ENCODE measurements around the gene NTN5. TPM values are rescaled to one million over a fixed set of nuclear protein-coding genes. Genes with fewer than 3 reads are reported as not detected.
A peak's percentile ranks its signal among the peaks of the same experiment; 100 is the strongest.
"Not testable (repeated sequence)": the region's sequence is repeated elsewhere in the genome, so short reads cannot be mapped to it uniquely, and the experiment has no call there.

The NTN5 gene
- total and polyA plus RNA-seq, 2 donors (not counting 1 experiment from before 2014, with no cell fraction given) = under 0.01 to 0.10 TPM

- DNase-seq (ENCODE audit: low read depth in 2 of 2) = no peak
- Histone ChIP-seq H3K27ac (ENCODE audit: insufficient read depth, low read length) (peak overlapping the region; percentile 88), H3K9me3 (ENCODE audit: control insufficient read depth, insufficient read depth, low read depth, low read length) (no peaks in the 10 kb centered on the region), H4K20me1 (ENCODE audit: control insufficient read depth, extremely low read depth, insufficient read depth, low read length) (no peaks in the 10 kb centered on the region), H3K4me1 (ENCODE audit: control insufficient read depth, extremely low read depth, insufficient read depth, low read length) (peaks cover 4% of the 10 kb centered on the region), H3K36me3 (ENCODE audit: control insufficient read depth, insufficient read depth, low read length) (no peaks in the 10 kb centered on the region), H3K9ac (ENCODE audit: insufficient read depth, low read length) (no peak overlapping the region), H3K79me2 (ENCODE audit: control insufficient read depth, insufficient read depth, low read length) (no peaks in the 10 kb centered on the region), H2AFZ (ENCODE audit: low read length) (peak overlapping the region; percentile 66), H3K4me2 (ENCODE audit: extremely low read depth, insufficient read depth, low read length) (peak overlapping the region; percentile 80), H3K4me3 (replicated peaks in 1 of 4; ENCODE audit: control extremely low read depth in 1 of 4, insufficient read depth in 1 of 4, low read depth in 3 of 4, low read length in 4 of 4) (peak overlapping the region; percentile 64 to 73 (median 68)), H3K27me3 (ENCODE audit: control insufficient read depth, insufficient read depth, low read length) (no peaks in the 10 kb centered on the region)
- no peak for TF ChIP-seq CTCF (conservative IDR thresholded peaks at IDR 0.05 in 1 of 2, IDR thresholded peaks at IDR 0.05 in 1 of 2; ENCODE audit: low read depth in 1 of 2, low read length in 2 of 2)
- no peak for TF ChIP-seq EZH2 (IDR thresholded peaks at IDR 0.05; ENCODE audit: low read length, missing control alignments)
These were observed 47.4 kb upstream of the NTN5 start for GRCh38 chr19:48720251-48720612.

- Histone ChIP-seq H3K4me1 (ENCODE audit: control insufficient read depth, extremely low read depth, insufficient read depth, low read length) (peaks cover 6% of the 10 kb centered on the region), H3K4me2 (ENCODE audit: extremely low read depth, insufficient read depth, low read length) (peak within 1 kb of the TSS; percentile 80), H3K9ac (ENCODE audit: insufficient read depth, low read length) (no peak within 1 kb of the TSS), H3K4me3 (replicated peaks in 1 of 4; ENCODE audit: control extremely low read depth in 1 of 4, insufficient read depth in 1 of 4, low read depth in 3 of 4, low read length in 4 of 4) (peak within 1 kb of the TSS; percentile 64 to 73 (median 68)), H3K27me3 (ENCODE audit: control insufficient read depth, insufficient read depth, low read length) (no peaks in the 10 kb centered on the region), H2AFZ (ENCODE audit: low read length) (peak within 1 kb of the TSS; percentile 66), H3K36me3 (ENCODE audit: control insufficient read depth, insufficient read depth, low read length) (no peaks in the 10 kb centered on the region), H4K20me1 (ENCODE audit: control insufficient read depth, extremely low read depth, insufficient read depth, low read length) (no peaks in the 10 kb centered on the region), H3K9me3 (ENCODE audit: control insufficient read depth, insufficient read depth, low read depth, low read length) (no peaks in the 10 kb centered on the region), H3K27ac (ENCODE audit: insufficient read depth, low read length) (peak within 1 kb of the TSS; percentile 88), H3K79me2 (ENCODE audit: control insufficient read depth, insufficient read depth, low read length) (no peaks in the 10 kb centered on the region)
- DNase-seq (ENCODE audit: low read depth in 2 of 2) = no peak
- no peak for TF ChIP-seq EZH2 (IDR thresholded peaks at IDR 0.05; ENCODE audit: low read length, missing control alignments)
- TF ChIP-seq CTCF (conservative IDR thresholded peaks at IDR 0.05 in 1 of 2, IDR thresholded peaks at IDR 0.05 in 1 of 2; ENCODE audit: low read depth in 1 of 2, low read length in 2 of 2) = no peak
These were observed 46.7 kb upstream of the NTN5 start, which contains the start of gene MAMSTR for GRCh38 chr19:48719263-48720171. Gene MAMSTR, minus strand, starts transcription at chr19:48719725. Its CDS starts 694 bp downstream, at chr19:48719031.

GRCh38 chr19:48718711-48719231 lies 46.0 kb upstream of the NTN5 start:
- Histone ChIP-seq H3K4me1 (ENCODE audit: control insufficient read depth, extremely low read depth, insufficient read depth, low read length) (peaks cover 6% of the 10 kb centered on the region), H2AFZ (ENCODE audit: low read length) (no peak overlapping the region), H3K79me2 (ENCODE audit: control insufficient read depth, insufficient read depth, low read length) (no peaks in the 10 kb centered on the region), H3K4me3 (replicated peaks in 1 of 4; ENCODE audit: control extremely low read depth in 1 of 4, insufficient read depth in 1 of 4, low read depth in 3 of 4, low read length in 4 of 4) (no peak overlapping the region), H3K27ac (ENCODE audit: insufficient read depth, low read length) (no peak overlapping the region), H3K9me3 (ENCODE audit: control insufficient read depth, insufficient read depth, low read depth, low read length) (no peaks in the 10 kb centered on the region), H3K36me3 (ENCODE audit: control insufficient read depth, insufficient read depth, low read length) (no peaks in the 10 kb centered on the region), H3K27me3 (ENCODE audit: control insufficient read depth, insufficient read depth, low read length) (no peaks in the 10 kb centered on the region), H3K9ac (ENCODE audit: insufficient read depth, low read length) (no peak overlapping the region), H3K4me2 (ENCODE audit: extremely low read depth, insufficient read depth, low read length) (no peak overlapping the region), H4K20me1 (ENCODE audit: control insufficient read depth, extremely low read depth, insufficient read depth, low read length) (no peaks in the 10 kb centered on the region)
- no peak for DNase-seq (ENCODE audit: low read depth in 2 of 2)
- TF ChIP-seq EZH2 (IDR thresholded peaks at IDR 0.05; ENCODE audit: low read length, missing control alignments) = no peak
- TF ChIP-seq CTCF (conservative IDR thresholded peaks at IDR 0.05 in 1 of 2, IDR thresholded peaks at IDR 0.05 in 1 of 2; ENCODE audit: low read depth in 1 of 2, low read length in 2 of 2) = no peak

GRCh38 chr19:48718106-48718505 lies 45.3 kb upstream of the NTN5 start:
- not testable (repeated sequence) for H4K20me1 ChIP-seq (ENCODE audit: control insufficient read depth, extremely low read depth, insufficient read depth, low read length); H3K4me2 ChIP-seq (ENCODE audit: extremely low read depth, insufficient read depth, low read length); H3K79me2 ChIP-seq (ENCODE audit: control insufficient read depth, insufficient read depth, low read length); H3K36me3 ChIP-seq (ENCODE audit: control insufficient read depth, insufficient read depth, low read length); H3K9me3 ChIP-seq (ENCODE audit: control insufficient read depth, insufficient read depth, low read depth, low read length); H3K27ac ChIP-seq (ENCODE audit: insufficient read depth, low read length); DNase-seq (ENCODE audit: low read depth in 2 of 2); H3K9ac ChIP-seq (ENCODE audit: insufficient read depth, low read length); H3K4me1 ChIP-seq (ENCODE audit: control insufficient read depth, extremely low read depth, insufficient read depth, low read length); H2AFZ ChIP-seq (ENCODE audit: low read length); H3K4me3 ChIP-seq (replicated peaks in 1 of 4; ENCODE audit: control extremely low read depth in 1 of 4, insufficient read depth in 1 of 4, low read depth in 3 of 4, low read length in 4 of 4); H3K27me3 ChIP-seq (ENCODE audit: control insufficient read depth, insufficient read depth, low read length)

All from fibroblast of lung (primary cell).